Karpas-422 (cell line): Measurements from ENCODE around the gene ADAMTS7. TPM values are rescaled to one million over a fixed set of nuclear protein-coding genes. Genes with fewer than 3 reads are reported as not detected.
"Not testable (repeated sequence)": the region's sequence is repeated elsewhere in the genome, so short reads cannot be mapped to it uniquely, and the experiment has no call there.

Experiments used
- DNase-seq: peaks from one replicate; pipeline ENCODE4 v3.0.0-alpha.2; 2015
- H2AFZ ChIP-seq: fragments of 200-600 bp; sonication (generic); 2 replicates; pipeline ENCODE4 v1.6.1; 2014; ENCODE audit warnings: antibody characterized with exemption, low read length, mixed read lengths
- H3K27ac ChIP-seq: fragments of 200-600 bp; sonication (generic); 2 replicates; pipeline ENCODE4 v1.5.1; 2014; ENCODE audit warnings: mild to moderate bottlenecking, low read length, moderate library complexity
- H3K27me3 ChIP-seq: fragments of 200-600 bp; sonication (generic); 2 replicates; pipeline ENCODE4 v1.6.1; 2014; ENCODE audit warnings: low read length, mixed read lengths
- H3K36me3 ChIP-seq: fragments of 200-600 bp; sonication (generic); 2 replicates; pipeline ENCODE4 v1.6.1; 2014; ENCODE audit warnings: low read length, mixed read lengths; ENCODE audit not compliant: insufficient read depth
- H3K4me1 ChIP-seq: fragments of 200-600 bp; sonication (generic); 2 replicates; pipeline ENCODE4 v1.6.1; 2014; ENCODE audit warnings: mild to moderate bottlenecking, low read length, mixed read lengths
- H3K4me2 ChIP-seq: fragments of 200-600 bp; sonication (generic); 2 replicates; pipeline ENCODE4 v1.6.1; 2014; ENCODE audit warnings: low read length, low read depth, mild to moderate bottlenecking; ENCODE audit not compliant: poor library complexity, severe bottlenecking
- H3K4me3 ChIP-seq: fragments of 200-600 bp; sonication (generic); 2 replicates; pipeline ENCODE4 v1.5.1; 2014; ENCODE audit warnings: mild to moderate bottlenecking, antibody characterized with exemption, low read length, mixed read lengths
- H3K79me2 ChIP-seq: fragments of 200-600 bp; sonication (generic); 2 replicates; pipeline ENCODE4 v1.6.1; 2014; ENCODE audit warnings: mild to moderate bottlenecking, low read length, mixed read lengths
- H3K9ac ChIP-seq: fragments of 200-600 bp; sonication (generic); 2 replicates; pipeline ENCODE4 v1.6.0; 2014; ENCODE audit warnings: low read length
- H3K9me2 ChIP-seq: fragments of 200-600 bp; sonication (generic), shearing (Covaris generic); replicated peaks from 2 replicates; pipeline ENCODE4 v1.6.0; 2014; ENCODE audit warnings: mild to moderate bottlenecking, low read length, moderate library complexity; ENCODE audit not compliant: insufficient read depth
- H3K9me3 ChIP-seq: fragments of 300-700, 200-600 bp; sonication (generic); 2 replicates; pipeline ENCODE4 v1.6.1; 2014; ENCODE audit warnings: low read length, mixed read lengths
- H4K20me1 ChIP-seq: fragments of 200-600 bp; sonication (generic); 2 replicates; pipeline ENCODE4 v1.6.1; 2014; ENCODE audit warnings: mild to moderate bottlenecking, antibody characterized with exemption, low read length, low read depth; ENCODE audit not compliant: insufficient read depth
- total RNA-seq: library from RNA; depleted of rRNA; stranded (reverse); fragments of >200 nt; shearing (Covaris generic); gene quantifications from 2 replicates; pipeline ENCODE4 v1.2.3, GENCODE V29; 2014; ENCODE audit warnings: low replicate concordance

The ADAMTS7 gene
- total RNA-seq, 1 experiment from 2014 or later = 0.75 TPM

DNA sequence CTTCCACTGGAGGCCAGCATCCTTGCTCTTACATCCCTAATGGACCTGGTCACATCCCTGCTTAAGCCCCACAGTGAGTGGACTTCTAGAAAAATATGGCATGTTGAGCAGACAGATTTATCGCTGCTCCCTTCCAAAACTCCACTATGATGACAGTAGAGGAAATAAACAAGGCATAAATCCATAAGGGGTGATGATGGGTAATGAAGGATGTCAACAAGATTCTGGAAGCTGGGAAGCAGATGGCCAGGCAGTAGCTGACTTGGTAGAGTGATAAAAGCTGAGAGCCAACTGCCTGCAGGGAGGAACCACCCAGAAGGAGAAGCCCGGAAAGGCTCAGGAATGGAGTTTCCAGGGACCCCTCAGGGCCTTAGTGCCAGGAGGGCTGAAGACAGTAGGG, 28.9 kb downstream of the ADAMTS7 start:
- DNase-seq, H3K4me3 ChIP-seq, H3K4me1 ChIP-seq: not testable (repeated sequence)

DNA sequence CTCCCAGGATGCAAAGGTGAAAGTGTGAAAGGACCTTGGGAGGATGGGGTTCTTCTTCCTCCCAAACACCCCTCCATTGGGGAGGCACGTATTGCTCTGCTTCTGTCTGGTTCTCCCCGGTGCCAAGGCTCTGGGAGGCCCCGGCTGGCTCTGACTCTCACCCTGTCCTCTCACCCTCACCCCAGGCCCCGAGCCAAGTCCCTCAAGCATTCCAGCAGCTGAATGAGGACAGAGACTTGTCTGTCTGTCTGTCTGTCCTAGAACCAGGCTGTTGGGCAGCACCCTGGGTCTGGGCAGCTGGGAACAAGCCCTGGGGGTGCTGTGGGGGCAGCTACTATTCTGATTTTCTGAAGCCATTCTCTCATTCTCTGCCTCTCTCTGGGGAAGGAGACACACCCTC, 29.9 kb downstream of the ADAMTS7 start:
- H3K4me3 ChIP-seq, H3K27ac ChIP-seq, H3K9me2 ChIP-seq, H3K4me1 ChIP-seq, H3K4me2 ChIP-seq, H3K9ac ChIP-seq, H4K20me1 ChIP-seq, H3K27me3 ChIP-seq, DNase-seq, H3K9me3 ChIP-seq, H3K36me3 ChIP-seq, H2AFZ ChIP-seq, H3K79me2 ChIP-seq: not testable (repeated sequence)

More for the DNA sequence above, 28.9 kb downstream of the ADAMTS7 start:
- H2AFZ ChIP-seq, H3K9me3 ChIP-seq, H3K9me2 ChIP-seq, H3K27ac ChIP-seq, H3K27me3 ChIP-seq, H3K79me2 ChIP-seq, H3K9ac ChIP-seq, H3K36me3 ChIP-seq, H3K4me2 ChIP-seq, H4K20me1 ChIP-seq: not testable (repeated sequence)

DNA sequence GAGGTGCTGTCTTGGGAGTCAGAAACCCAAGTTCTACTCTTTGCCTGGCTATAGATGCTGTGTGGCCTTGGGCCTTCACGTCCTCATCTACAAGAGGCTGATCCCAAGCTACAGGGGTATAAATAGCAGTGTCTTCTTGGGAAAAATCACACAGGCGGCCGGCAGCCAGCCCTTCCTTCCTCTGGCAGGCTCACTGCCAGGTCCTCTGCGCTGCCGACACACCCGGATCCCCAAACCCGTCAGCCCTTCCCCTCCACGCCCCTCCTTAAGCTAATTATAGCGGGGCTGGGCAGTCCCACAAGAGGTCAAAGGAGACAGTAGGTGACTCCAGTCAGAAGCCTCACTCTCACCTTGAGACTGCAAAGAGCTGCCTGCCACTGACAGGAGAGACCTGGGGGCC, 31.3 kb downstream of the ADAMTS7 start:
- H4K20me1 ChIP-seq, DNase-seq, H3K27me3 ChIP-seq, H3K9ac ChIP-seq, H3K36me3 ChIP-seq, H2AFZ ChIP-seq, H3K4me1 ChIP-seq, H3K9me3 ChIP-seq, H3K79me2 ChIP-seq, H3K9me2 ChIP-seq, H3K4me2 ChIP-seq, H3K4me3 ChIP-seq, H3K27ac ChIP-seq: not testable (repeated sequence)

DNA sequence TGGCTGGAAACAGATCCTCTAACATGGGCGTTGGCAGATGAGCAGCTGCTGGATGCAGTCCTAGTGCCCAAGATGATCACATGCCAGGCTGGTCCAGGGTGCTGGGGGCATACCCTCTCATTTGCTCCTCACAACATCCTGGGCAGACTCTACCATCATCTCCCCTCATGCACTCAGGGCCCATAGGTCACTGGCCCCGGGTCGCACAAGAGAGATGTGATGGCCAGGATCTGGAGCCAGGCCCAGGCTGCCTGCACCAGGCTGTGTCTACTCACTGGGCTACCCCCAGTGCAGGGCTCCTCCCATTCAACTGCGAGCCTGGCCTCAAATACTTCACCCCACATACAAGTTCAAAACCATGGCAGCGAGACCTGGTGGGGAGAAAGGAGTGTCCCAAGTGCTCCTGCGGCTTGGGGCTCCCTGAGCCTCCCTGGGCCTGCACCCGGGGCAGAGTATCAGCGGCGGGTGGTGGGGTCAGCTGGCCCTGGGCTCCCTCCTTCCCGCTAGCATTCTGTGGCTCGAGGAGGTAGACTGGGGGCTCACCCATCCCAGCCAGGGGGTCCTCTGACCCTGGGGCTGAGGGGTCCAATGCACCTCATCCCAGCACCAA, 32.0 kb downstream of the ADAMTS7 start:
- not testable (repeated sequence) for H3K4me3 ChIP-seq, H2AFZ ChIP-seq, H3K27ac ChIP-seq, H3K9ac ChIP-seq, DNase-seq, H3K9me2 ChIP-seq, H3K79me2 ChIP-seq, H4K20me1 ChIP-seq, H3K9me3 ChIP-seq, H3K4me1 ChIP-seq, H3K27me3 ChIP-seq, H3K4me2 ChIP-seq, H3K36me3 ChIP-seq

DNA sequence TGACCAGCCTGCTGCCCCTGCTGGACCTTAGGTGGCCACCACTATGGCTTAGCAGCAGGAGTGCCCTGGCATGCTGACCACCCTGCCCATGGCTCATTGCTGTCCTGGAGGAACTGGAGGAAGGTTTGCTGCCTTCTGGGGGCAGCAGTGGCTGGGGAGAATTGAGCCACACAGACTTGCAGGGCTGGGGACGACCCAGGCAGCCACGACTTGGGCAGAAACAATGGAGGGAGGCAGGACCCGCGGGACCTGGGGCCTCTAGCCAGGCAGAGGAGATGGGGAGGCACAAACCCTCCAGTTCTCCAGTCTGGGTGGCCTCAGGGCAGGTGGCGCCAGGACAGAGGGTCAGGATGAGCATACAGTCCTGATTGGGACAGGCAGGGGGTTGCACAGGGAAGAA, 32.8 kb downstream of the ADAMTS7 start:
- H3K9ac ChIP-seq = no peak overlapping the region
- H2AFZ ChIP-seq = no peak overlapping the region
- no peak overlapping the region for H3K27ac ChIP-seq
- peaks cover 9% of the 10 kb centered on the region for H3K4me1 ChIP-seq
- H3K4me3 ChIP-seq = no peak overlapping the region
- no peaks in the 10 kb centered on the region for H3K9me3 ChIP-seq
- no peaks in the 10 kb centered on the region for H4K20me1 ChIP-seq
- no peaks in the 10 kb centered on the region for H3K36me3 ChIP-seq
- DNase-seq = no peak
- H3K27me3 ChIP-seq = no peaks in the 10 kb centered on the region
- no peaks in the 10 kb centered on the region for H3K79me2 ChIP-seq
- H3K9me2 ChIP-seq = no peaks in the 10 kb centered on the region
- no peak overlapping the region for H3K4me2 ChIP-seq

DNA sequence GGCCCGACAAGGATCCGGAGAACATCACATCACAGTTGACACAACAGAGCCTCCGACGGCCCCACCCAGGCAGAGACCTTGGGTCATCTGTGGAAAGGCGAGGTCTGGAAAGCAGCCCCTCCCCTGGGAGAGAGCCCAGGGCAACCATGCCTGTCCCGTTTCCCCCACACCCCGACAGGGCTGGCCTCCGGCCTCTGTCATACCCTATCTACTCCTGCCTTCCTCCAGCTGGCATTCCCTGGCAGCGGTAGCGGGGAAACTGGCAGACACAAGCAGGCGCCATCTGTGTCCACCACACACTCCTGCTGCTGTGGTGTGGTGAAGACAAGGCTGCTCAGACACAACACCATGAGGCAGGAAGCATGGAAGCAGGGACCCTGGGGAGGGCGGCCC, 33.3 kb downstream of the ADAMTS7 start:
- H3K9me3 ChIP-seq, H3K4me2 ChIP-seq, H3K9ac ChIP-seq, H3K27ac ChIP-seq, H3K4me3 ChIP-seq, H3K36me3 ChIP-seq, H3K4me1 ChIP-seq, H3K79me2 ChIP-seq, H2AFZ ChIP-seq, H3K9me2 ChIP-seq, H4K20me1 ChIP-seq, H3K27me3 ChIP-seq, DNase-seq: not testable (repeated sequence)

DNA sequence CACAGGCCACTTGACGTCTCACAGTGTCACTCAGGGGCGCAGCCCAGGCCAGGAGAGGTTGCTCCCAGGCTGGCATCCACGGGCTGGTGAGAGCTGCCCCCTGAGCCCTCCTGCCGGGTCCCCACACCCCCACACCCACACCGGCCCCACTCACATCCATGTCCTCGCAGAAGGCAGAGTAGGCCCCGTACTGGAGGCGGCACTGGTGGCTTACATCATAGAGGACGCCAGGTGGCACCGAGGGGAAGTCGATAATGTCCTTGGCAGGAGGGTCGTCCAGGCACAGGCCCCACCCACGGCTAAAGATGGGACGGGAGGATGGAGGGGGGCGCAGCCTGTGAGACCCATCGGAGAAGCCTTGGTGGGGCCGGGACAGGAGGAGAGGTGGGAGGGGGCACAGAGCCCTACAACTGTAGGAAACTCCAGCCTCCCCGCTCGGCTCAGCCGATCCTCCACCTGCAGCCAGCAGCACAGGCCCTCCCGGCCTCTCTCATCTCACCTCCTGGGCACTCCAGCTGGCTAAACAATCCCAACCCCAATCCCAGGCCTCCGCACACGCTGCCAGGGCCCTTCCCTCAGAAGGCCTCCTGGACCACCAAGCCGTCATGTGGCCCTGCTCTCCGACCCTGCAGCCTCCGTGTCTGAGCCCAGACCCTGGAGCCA, 33.8 kb downstream of the ADAMTS7 start:
- H3K79me2 ChIP-seq, H2AFZ ChIP-seq, H3K9me3 ChIP-seq, H4K20me1 ChIP-seq, H3K27me3 ChIP-seq, H3K27ac ChIP-seq, DNase-seq, H3K9me2 ChIP-seq, H3K4me3 ChIP-seq, H3K4me1 ChIP-seq, H3K9ac ChIP-seq, H3K36me3 ChIP-seq, H3K4me2 ChIP-seq: not testable (repeated sequence)

DNA sequence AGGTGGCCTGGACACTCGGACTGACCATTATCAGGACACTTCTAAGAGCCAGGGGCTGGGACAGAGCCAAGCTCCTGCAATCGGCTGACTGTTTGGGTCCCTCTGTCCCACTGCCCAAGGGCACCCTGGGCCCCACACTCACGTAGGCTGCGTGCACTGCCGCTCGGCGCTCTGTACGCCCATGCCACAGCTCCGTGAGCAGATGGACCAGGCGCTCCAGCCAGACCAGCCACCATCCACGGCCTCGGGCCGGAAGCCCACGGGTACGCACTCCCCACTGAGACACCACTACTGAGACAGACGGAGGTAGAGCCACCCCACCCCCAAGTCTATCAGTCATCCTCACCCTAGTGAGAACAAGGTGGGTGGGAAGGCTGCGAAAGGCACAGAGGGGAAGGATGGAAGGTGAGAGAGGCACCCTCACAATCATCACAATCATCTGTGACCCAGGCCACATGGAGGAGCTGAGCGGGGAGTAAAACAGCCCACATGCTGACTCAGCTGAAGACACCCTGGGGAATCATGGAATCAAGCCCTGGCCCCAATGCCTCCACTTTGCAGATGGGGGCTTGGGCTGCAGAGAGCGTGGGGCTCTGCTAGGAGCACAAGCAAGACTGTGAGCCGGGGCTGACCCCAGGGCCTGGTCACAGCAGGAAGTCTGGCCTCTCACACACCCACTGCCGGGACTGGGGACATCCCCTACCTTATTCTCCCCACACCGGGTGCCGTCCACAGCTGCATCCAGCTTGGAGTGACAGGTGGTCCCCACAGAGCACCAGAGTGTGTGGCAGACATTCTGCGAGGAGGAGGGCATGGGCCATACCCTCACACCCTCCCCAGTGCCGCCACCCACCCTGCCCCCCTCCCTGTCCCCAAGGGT, 35.0 kb downstream of the ADAMTS7 start:
- H3K36me3 ChIP-seq, H3K4me2 ChIP-seq, H3K79me2 ChIP-seq, H4K20me1 ChIP-seq, H3K9ac ChIP-seq, H2AFZ ChIP-seq, H3K9me2 ChIP-seq, H3K4me1 ChIP-seq, H3K9me3 ChIP-seq, H3K4me3 ChIP-seq, H3K27me3 ChIP-seq, DNase-seq, H3K27ac ChIP-seq: not testable (repeated sequence)
